ENCODE data around the gene COG8. TPM values are rescaled to one million over a fixed set of nuclear protein-coding genes. Genes with fewer than 3 reads are reported as not detected.

COG8 gene
- total RNA-seq, 6 donors from 2014 or later, result 33.5 to 62.9 (median 37.0) TPM

DNA sequence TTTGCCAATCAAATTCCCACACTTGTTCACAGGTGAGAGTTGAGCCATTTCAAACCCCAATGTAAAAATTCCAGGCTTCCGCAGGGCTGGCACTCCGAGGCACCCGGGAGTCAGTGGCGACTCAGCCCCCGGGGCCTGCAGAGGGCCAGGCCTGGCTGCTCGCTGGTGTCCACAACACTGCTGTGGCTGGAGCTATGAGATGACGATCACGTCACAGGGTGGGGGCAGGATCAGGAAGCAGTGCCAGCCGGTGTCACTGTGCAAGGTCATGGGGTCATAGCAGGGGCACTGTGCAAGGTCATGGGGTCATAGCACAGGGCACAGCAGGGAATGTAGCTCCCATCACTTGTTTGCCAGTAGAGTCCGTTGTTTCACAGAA is 20.5 kb downstream of the COG8 start:
- H3K4me3 ChIP-seq, result no peak overlapping the region
- DNase-seq (no peak), ATAC-seq (ENCODE audit: low FRiP score in 2 of 2) (no peak)
- TF ChIP-seq, protein P1, sequence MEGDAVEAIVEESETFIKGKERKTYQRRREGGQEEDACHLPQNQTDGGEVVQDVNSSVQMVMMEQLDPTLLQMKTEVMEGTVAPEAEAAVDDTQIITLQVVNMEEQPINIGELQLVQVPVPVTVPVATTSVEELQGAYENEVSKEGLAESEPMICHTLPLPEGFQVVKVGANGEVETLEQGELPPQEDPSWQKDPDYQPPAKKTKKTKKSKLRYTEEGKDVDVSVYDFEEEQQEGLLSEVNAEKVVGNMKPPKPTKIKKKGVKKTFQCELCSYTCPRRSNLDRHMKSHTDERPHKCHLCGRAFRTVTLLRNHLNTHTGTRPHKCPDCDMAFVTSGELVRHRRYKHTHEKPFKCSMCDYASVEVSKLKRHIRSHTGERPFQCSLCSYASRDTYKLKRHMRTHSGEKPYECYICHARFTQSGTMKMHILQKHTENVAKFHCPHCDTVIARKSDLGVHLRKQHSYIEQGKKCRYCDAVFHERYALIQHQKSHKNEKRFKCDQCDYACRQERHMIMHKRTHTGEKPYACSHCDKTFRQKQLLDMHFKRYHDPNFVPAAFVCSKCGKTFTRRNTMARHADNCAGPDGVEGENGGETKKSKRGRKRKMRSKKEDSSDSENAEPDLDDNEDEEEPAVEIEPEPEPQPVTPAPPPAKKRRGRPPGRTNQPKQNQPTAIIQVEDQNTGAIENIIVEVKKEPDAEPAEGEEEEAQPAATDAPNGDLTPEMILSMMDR (IDR thresholded peaks at IDR 0.05), result no peak
- H3K27me3 ChIP-seq, result no peaks in the 10 kb centered on the region
- H3K27ac ChIP-seq, result no peak overlapping the region
- no peaks in the 10 kb centered on the region for H3K9me3 ChIP-seq
- peaks cover 57 to 99% (median 94%) of the 10 kb centered on the region in 4 donors for H3K36me3 ChIP-seq
- peaks cover 0 to 7% (median under 1%) of the 10 kb centered on the region in 4 donors for H3K4me1 ChIP-seq
- WGBS, 2 donors, result 90 to 100% methylated on average over 1 to 10 of the region's 10 CpGs

DNA sequence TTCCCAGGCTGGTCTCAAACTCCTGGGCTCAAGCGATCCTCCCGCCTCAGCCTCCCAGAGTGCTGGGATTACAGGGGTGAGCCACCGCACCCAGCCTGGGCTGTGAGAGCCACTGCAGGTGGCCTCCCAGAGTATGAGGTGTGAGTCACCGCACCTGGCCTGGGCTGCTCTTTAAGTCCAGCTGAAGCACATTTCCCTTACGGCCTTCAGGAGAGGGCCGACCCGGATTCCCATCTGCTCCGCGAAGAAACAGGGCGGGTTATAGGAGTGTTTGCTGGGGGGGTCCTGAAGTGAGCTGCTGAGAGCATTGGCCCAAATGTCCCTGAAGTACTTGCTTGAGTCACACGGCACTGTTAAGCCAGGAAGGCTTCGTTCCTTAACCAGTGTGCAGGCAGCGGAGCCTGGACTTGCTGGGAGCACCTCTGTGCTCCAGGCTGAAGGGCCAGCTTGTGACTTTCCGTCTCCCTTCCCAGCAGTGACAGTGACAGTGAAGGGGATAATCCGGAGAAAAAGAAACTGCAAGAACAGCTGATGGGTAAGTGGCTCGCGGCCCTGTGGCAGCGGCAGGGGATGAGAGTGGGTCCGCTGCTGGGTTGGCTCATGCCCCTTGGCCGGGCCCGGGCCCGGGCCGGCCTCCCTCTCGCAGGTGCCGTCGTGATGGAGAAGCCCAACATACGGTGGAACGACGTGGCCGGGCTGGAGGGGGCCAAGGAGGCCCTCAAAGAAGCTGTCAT is 21.0 kb downstream of the COG8 start:
- H3K4me1 ChIP-seq, result peaks cover 0 to 11% (median 1%) of the 10 kb centered on the region in 4 donors
- TF ChIP-seq POLR2A (IDR thresholded peaks at IDR 0.05), result no peak
- TF ChIP-seq, protein P1 (IDR thresholded peaks at IDR 0.05), result no peak
- TF ChIP-seq POLR2AphosphoS5 (IDR thresholded peaks at IDR 0.05), result no peak
- no peak for TF ChIP-seq EP300 (IDR thresholded peaks at IDR 0.05)
- no peak overlapping the region for H3K27ac ChIP-seq
- ATAC-seq (ENCODE audit: low FRiP score in 2 of 2), result peak in 1 of 2 donors; percentile 56
- no peak overlapping the region for H3K4me3 ChIP-seq
- no peaks in the 10 kb centered on the region for H3K27me3 ChIP-seq
- H3K9me3 ChIP-seq, result no peaks in the 10 kb centered on the region
- peaks cover 56 to 94% (median 89%) of the 10 kb centered on the region in 4 donors for H3K36me3 ChIP-seq
- WGBS, 2 donors, result 90 to 92% methylated on average over 14 to 30 of the region's 30 CpGs
- DNase-seq, result peak; percentile 57 to 78

DNA sequence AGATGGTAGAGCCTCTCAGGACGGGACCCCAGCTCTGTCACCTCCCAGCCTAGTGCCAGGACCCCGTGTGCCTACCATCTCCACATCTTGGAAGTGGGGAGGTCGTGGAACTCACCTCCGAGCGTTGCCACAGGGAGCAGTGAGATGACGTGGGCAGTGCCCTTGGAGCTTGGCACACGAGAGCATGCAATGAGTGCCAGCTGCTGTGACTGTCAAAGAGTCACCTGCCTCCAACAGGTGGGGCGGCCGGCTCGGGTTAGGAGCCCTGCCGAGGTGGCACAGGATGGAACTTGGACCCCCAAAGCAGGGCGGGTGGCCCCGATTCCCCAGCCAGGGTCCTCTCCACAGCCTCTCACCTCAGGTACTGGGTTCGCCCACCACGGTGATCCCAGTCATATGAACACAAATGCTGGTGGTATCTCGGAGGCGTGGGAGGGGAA is 22.7 kb downstream of the COG8 start:
- no peaks in the 10 kb centered on the region for H3K27me3 ChIP-seq
- TF ChIP-seq, protein P1 (IDR thresholded peaks at IDR 0.05), result no peak
- no peak for TF ChIP-seq POLR2A (IDR thresholded peaks at IDR 0.05)
- no peak for TF ChIP-seq POLR2AphosphoS5 (IDR thresholded peaks at IDR 0.05)
- no peak for TF ChIP-seq EP300 (IDR thresholded peaks at IDR 0.05)
- H3K4me3 ChIP-seq, result no peak overlapping the region
- H3K36me3 ChIP-seq, result peaks cover 40 to 76% (median 72%) of the 10 kb centered on the region in 4 donors
- DNase-seq, result peak in 1 of 2 donors; percentile 66
- no peak overlapping the region for H3K27ac ChIP-seq
- no peaks in the 10 kb centered on the region for H3K9me3 ChIP-seq
- no peak for ATAC-seq (ENCODE audit: low FRiP score in 2 of 2)
- peaks cover 7 to 27% (median 15%) of the 10 kb centered on the region in 4 donors for H3K4me1 ChIP-seq
- 92 to 95% methylated on average over 4 to 17 of the region's 17 CpGs for WGBS, 2 donors

DNA sequence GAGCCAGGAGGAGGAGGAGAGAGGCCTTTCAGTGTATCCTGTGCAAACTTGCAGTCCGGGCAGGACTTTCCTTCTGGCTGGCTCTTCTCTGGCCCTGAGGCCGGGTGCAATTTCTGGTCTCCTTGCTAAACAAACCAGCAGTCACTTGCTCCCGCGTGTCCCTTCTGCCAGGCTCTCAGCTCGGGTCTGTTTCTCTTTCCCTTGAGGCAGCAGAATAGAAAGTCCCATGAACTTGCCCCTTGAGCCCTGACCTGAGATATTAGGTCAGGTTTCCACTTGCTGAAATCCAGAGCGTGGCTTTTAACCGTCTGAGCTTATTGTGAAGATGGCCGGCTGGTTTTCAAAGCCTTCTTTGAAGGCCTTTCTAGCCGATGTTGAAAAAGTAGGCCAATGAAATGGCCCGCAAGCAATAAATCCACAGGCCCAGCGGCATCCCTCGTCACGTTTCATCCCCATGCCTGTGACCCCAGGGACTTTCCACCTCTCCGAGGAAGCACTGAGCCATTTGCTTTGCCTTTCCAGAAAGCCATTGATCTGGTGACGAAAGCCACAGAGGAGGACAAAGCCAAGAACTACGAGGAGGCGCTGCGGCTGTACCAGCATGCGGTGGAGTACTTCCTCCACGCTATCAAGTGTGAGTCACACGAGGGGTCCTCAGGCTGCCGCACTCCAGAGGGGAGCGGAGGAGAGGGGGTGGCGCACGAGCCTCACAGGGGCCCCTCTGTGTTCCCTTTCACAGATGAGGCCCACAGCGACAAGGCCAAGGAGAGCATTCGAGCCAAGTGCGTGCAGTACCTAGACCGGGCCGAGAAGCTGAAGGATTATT is 23.7 kb downstream of the COG8 start:
- Histone ChIP-seq H3K9me3 (no peaks in the 10 kb centered on the region), H3K4me1 (peaks cover 7 to 27% (median 15%) of the 10 kb centered on the region in 4 donors), H3K36me3 (peaks cover 30 to 67% (median 63%) of the 10 kb centered on the region in 4 donors), H3K4me3 (no peak overlapping the region), H3K27me3 (no peaks in the 10 kb centered on the region), H3K27ac (no peak overlapping the region)
- ATAC-seq (ENCODE audit: low FRiP score in 2 of 2) (no peak), DNase-seq (no peak)
- 90 to 93% methylated on average over 30 of the region's 30 CpGs for WGBS, 2 donors
- TF ChIP-seq, protein P1 (IDR thresholded peaks at IDR 0.05), result no peak
- TF ChIP-seq POLR2AphosphoS5 (IDR thresholded peaks at IDR 0.05) (no peak), EP300 (IDR thresholded peaks at IDR 0.05) (no peak), POLR2A (IDR thresholded peaks at IDR 0.05) (no peak)
